Trophoblast cell (in vitro differentiated cells and primary cell): Measurements from ENCODE around the gene TOX2.

Experiments used
- DNase-seq, 2 donors: peaks; one replicate each; pipeline ENCODE4 v3.0.0-alpha.2; 2016
- H2AFZ ChIP-seq: 2 replicates; pipeline ENCODE4 v1.6.1; 2013; ENCODE audit warnings: low read length, moderate library complexity, mild to moderate bottlenecking; ENCODE audit not compliant: insufficient read depth, poor library complexity
- H2AK5ac ChIP-seq: 2 replicates; pipeline ENCODE4 v1.6.1; 2013; ENCODE audit warnings: mild to moderate bottlenecking, low read length
- H2BK120ac ChIP-seq: 2 replicates; pipeline ENCODE4 v1.6.1; 2013; ENCODE audit warnings: low read length, mild to moderate bottlenecking, moderate library complexity; ENCODE audit not compliant: insufficient read depth, poor library complexity
- H2BK12ac ChIP-seq: 2 replicates; pipeline ENCODE4 v1.6.1; 2013; ENCODE audit warnings: mild to moderate bottlenecking, low read length, moderate library complexity
- H2BK5ac ChIP-seq: 2 replicates; pipeline ENCODE4 v1.6.1; 2013; ENCODE audit warnings: low read length, low read depth, moderate library complexity, mild to moderate bottlenecking; ENCODE audit not compliant: poor library complexity
- H3K14ac ChIP-seq: 2 replicates; pipeline ENCODE4 v1.6.1; 2013; ENCODE audit warnings: mild to moderate bottlenecking, low read length
- H3K18ac ChIP-seq: 2 replicates; pipeline ENCODE4 v1.6.1; 2013; ENCODE audit warnings: mild to moderate bottlenecking, low read length
- H3K23ac ChIP-seq: 2 replicates; pipeline ENCODE4 v1.6.1; 2013; ENCODE audit warnings: low read length
- H3K27ac ChIP-seq: 2 replicates; pipeline ENCODE4 v1.5.1; 2013; ENCODE audit warnings: low read depth, mild to moderate bottlenecking, inconsistent platforms, low read length, moderate library complexity
- H3K27me3 ChIP-seq: 2 replicates; pipeline ENCODE4 v1.6.1; 2013; ENCODE audit warnings: inconsistent platforms, mild to moderate bottlenecking, low read length, moderate library complexity; ENCODE audit not compliant: insufficient read depth
- H3K36me3 ChIP-seq, 2 experiments: 1 replicate in 1 of 2; 2 replicates in 1 of 2; pipeline ENCODE4 v1.6.1; 2013; ENCODE audit warnings: low read length in 2 of 2, mild to moderate bottlenecking in 2 of 2, moderate library complexity in 1 of 2; ENCODE audit not compliant: insufficient read depth in 2 of 2, control insufficient read depth in 1 of 2
- H3K4ac ChIP-seq: 2 replicates; pipeline ENCODE4 v1.6.1; 2013; ENCODE audit warnings: low read depth, mild to moderate bottlenecking, low read length, moderate library complexity
- H3K4me1 ChIP-seq, 2 experiments: 1 replicate in 1 of 2; 2 replicates in 1 of 2; pipeline ENCODE4 v1.6.1; 2013; ENCODE audit warnings: low read length in 2 of 2, mild to moderate bottlenecking in 2 of 2, moderate library complexity in 1 of 2; ENCODE audit not compliant: insufficient read depth in 2 of 2, control insufficient read depth in 1 of 2
- H3K4me2 ChIP-seq: 2 replicates; pipeline ENCODE4 v1.6.1; 2013; ENCODE audit warnings: inconsistent platforms, mild to moderate bottlenecking, low read length, moderate library complexity
- H3K4me3 ChIP-seq: 2 replicates; pipeline ENCODE4 v1.5.1; 2013; ENCODE audit warnings: mild to moderate bottlenecking, low read depth, low read length, inconsistent platforms
- H3K79me1 ChIP-seq: one replicate; pipeline ENCODE4 v1.6.1; 2013; ENCODE audit warnings: low read length
- H3K79me2 ChIP-seq: 2 replicates; pipeline ENCODE4 v1.6.1; 2013; ENCODE audit warnings: low read length, mild to moderate bottlenecking; ENCODE audit not compliant: control insufficient read depth, insufficient read depth, poor library complexity
- H3K9ac ChIP-seq: 2 replicates; pipeline ENCODE4 v1.6.1; 2013; ENCODE audit warnings: mild to moderate bottlenecking, low read length
- H3K9me3 ChIP-seq: 2 replicates; pipeline ENCODE4 v1.6.1; 2013; ENCODE audit warnings: low read depth, mild to moderate bottlenecking, control low read depth, inconsistent platforms, low read length; ENCODE audit not compliant: insufficient read depth
- H4K12ac ChIP-seq: 2 replicates; pipeline ENCODE4 v1.6.1; 2013; ENCODE audit warnings: low read depth, mild to moderate bottlenecking, low read length, moderate library complexity
- H4K8ac ChIP-seq: 2 replicates; pipeline ENCODE4 v1.6.1; 2013; ENCODE audit warnings: low read depth, mild to moderate bottlenecking, low read length, moderate library complexity
- H4K91ac ChIP-seq: one replicate; pipeline ENCODE4 v1.6.1; 2013; ENCODE audit warnings: low read depth, mild to moderate bottlenecking, low read length, moderate library complexity
- WGBS: extraction: QIAGEN DNeasy Blood & Tissue Kit; methylation state at CpG from one replicate; pipeline ENCODE4 v1.1.7; 2013; ENCODE audit warnings: missing lambda C conversion rate; ENCODE audit not compliant: insufficient read length, insufficient coverage; ENCODE audit errors: extremely low coverage; 5-methylcytosine and 5-hydroxymethylcytosine counted together

The TOX2 gene

DNA sequence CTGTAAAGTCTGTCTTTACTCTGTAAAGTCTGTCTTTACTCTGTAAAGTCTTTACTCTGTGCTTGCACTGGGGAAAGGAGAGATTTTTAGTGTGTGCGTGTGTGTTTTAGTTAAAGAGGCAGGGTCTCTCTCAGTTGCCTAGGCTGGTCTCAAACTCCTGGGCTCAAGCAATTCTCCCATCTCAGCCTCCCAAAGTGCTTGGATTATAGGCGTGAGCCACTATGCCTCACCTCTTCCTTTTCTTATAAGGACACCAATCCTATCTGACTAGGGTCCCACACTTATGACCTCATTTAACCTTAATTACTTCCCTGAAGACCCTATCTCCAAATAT, 178.6 kb downstream of the TOX2 start:
- Histone ChIP-seq H2AFZ (no peak overlapping the region), H3K23ac (no peak overlapping the region), H3K9ac (no peak overlapping the region), H4K8ac (no peak overlapping the region), H3K36me3 (no peaks in the 10 kb centered on the region), H2BK120ac (no peak overlapping the region), H3K79me2 (no peaks in the 10 kb centered on the region), H2AK5ac (no peak overlapping the region), H2BK12ac (no peak overlapping the region), H3K4me2 (no peak overlapping the region), H2BK5ac (no peak overlapping the region), H3K27ac (no peak overlapping the region), H3K4me1 (peaks cover 5% of the 10 kb centered on the region in 2 experiments), H3K18ac (no peak overlapping the region), H4K91ac (no peak overlapping the region), H3K4me3 (no peak overlapping the region), H3K9me3 (no peaks in the 10 kb centered on the region), H3K27me3 (no peaks in the 10 kb centered on the region), H3K79me1 (peaks cover 2% of the 10 kb centered on the region), H3K14ac (no peak overlapping the region), H3K4ac (no peak overlapping the region), H4K12ac (no peak overlapping the region)
- no CpG with 5 or more reads among the region's 2 CpGs for WGBS
- no peak for DNase-seq

GRCh38 chr20:44095831-44096230, 181.2 kb downstream of the TOX2 start:
- no peaks in the 10 kb centered on the region for H3K9me3 ChIP-seq
- WGBS = no CpG with 5 or more reads among the region's 7 CpGs

GRCh38 chr20:44097521-44098255, 183.0 kb downstream of the TOX2 start:
- Histone ChIP-seq H2AK5ac (no peak overlapping the region), H2AFZ (no peak overlapping the region), H3K79me2 (no peaks in the 10 kb centered on the region), H3K36me3 (no peaks in the 10 kb centered on the region), H3K27ac (peak overlapping the region; percentile 11), H4K12ac (no peak overlapping the region), H2BK5ac (no peak overlapping the region), H3K4ac (no peak overlapping the region), H4K8ac (no peak overlapping the region), H3K27me3 (no peaks in the 10 kb centered on the region), H3K4me3 (peak overlapping the region; percentile 18), H3K9ac (no peak overlapping the region), H3K4me2 (no peak overlapping the region), H3K23ac (no peak overlapping the region), H2BK120ac (no peak overlapping the region), H3K14ac (no peak overlapping the region), H3K79me1 (peaks cover 2% of the 10 kb centered on the region), H3K18ac (no peak overlapping the region), H2BK12ac (no peak overlapping the region), H3K4me1 (peaks cover 5 to 9% of the 10 kb centered on the region in 2 experiments), H4K91ac (peak overlapping the region; percentile 3), H3K9me3 (no peaks in the 10 kb centered on the region)
- DNase-seq = no peak
- no CpG with 5 or more reads among the region's 14 CpGs for WGBS

More at GRCh38 chr20:44095831-44096230, 181.2 kb downstream of the TOX2 start:
- no peak overlapping the region for H2BK5ac ChIP-seq
- peaks cover 2% of the 10 kb centered on the region for H3K79me1 ChIP-seq
- no peak overlapping the region for H3K18ac ChIP-seq
- no peak overlapping the region for H2AK5ac ChIP-seq
- H2BK120ac ChIP-seq = no peak overlapping the region
- H3K23ac ChIP-seq = no peak overlapping the region
- no peak for DNase-seq
- H3K4me2 ChIP-seq = no peak overlapping the region
- H3K79me2 ChIP-seq = no peaks in the 10 kb centered on the region
- no peak overlapping the region for H3K4me3 ChIP-seq
- no peak overlapping the region for H2BK12ac ChIP-seq
- no peak overlapping the region for H4K12ac ChIP-seq
- no peak overlapping the region for H4K8ac ChIP-seq
- H3K14ac ChIP-seq = no peak overlapping the region
- H3K4me1 ChIP-seq = peaks cover 5 to 9% of the 10 kb centered on the region in 2 experiments
- no peak overlapping the region for H2AFZ ChIP-seq
- no peak overlapping the region for H3K27ac ChIP-seq
- no peaks in the 10 kb centered on the region for H3K27me3 ChIP-seq
- no peak overlapping the region for H4K91ac ChIP-seq
- H3K36me3 ChIP-seq = no peaks in the 10 kb centered on the region
- H3K9ac ChIP-seq = no peak overlapping the region
- no peak overlapping the region for H3K4ac ChIP-seq

GRCh38 chr20:44098256-44098630, 183.6 kb downstream of the TOX2 start:
- no CpG with 5 or more reads among the region's 6 CpGs for WGBS
- no peak overlapping the region for H2AFZ ChIP-seq
- no peaks in the 10 kb centered on the region for H3K27me3 ChIP-seq
- H4K12ac ChIP-seq = no peak overlapping the region
- H3K79me1 ChIP-seq = peaks cover 2% of the 10 kb centered on the region
- H3K9ac ChIP-seq = no peak overlapping the region
- H4K91ac ChIP-seq = no peak overlapping the region
- H3K27ac ChIP-seq = no peak overlapping the region
- no peak overlapping the region for H3K4ac ChIP-seq
- H2BK12ac ChIP-seq = no peak overlapping the region
- DNase-seq = no peak
- H3K36me3 ChIP-seq = no peaks in the 10 kb centered on the region
- no peak overlapping the region for H3K4me2 ChIP-seq
- no peak overlapping the region for H4K8ac ChIP-seq
- H3K4me3 ChIP-seq = no peak overlapping the region
- no peaks in the 10 kb centered on the region for H3K9me3 ChIP-seq
- no peak overlapping the region for H3K14ac ChIP-seq
- H3K23ac ChIP-seq = no peak overlapping the region
- no peak overlapping the region for H2BK5ac ChIP-seq
- no peak overlapping the region for H3K18ac ChIP-seq
- H3K4me1 ChIP-seq = peaks cover 5 to 9% of the 10 kb centered on the region in 2 experiments
- H2AK5ac ChIP-seq = no peak overlapping the region
- no peak overlapping the region for H2BK120ac ChIP-seq
- no peaks in the 10 kb centered on the region for H3K79me2 ChIP-seq
